ENCODE data around the gene SCAPER.

SCAPER gene

GRCh38 chr15:76384409-76384808 lies 520.7 kb downstream of the SCAPER start:
- ATAC-seq (ENCODE audit: low read depth), result no peak
- Histone ChIP-seq H3K27ac (ENCODE audit: poor library complexity, severe bottlenecking) (no peak overlapping the region), H3K36me3 (ENCODE audit: low read depth) (no peaks in the 10 kb centered on the region), H3K4me3 (ENCODE audit: severe bottlenecking) (no peak overlapping the region), H3K27me3 (ENCODE audit: insufficient read depth, poor library complexity, severe bottlenecking) (no peaks in the 10 kb centered on the region), H3K9me3 (ENCODE audit: severe bottlenecking) (no peaks in the 10 kb centered on the region), H3K4me1 (ENCODE audit: insufficient read depth, poor library complexity, severe bottlenecking) (no peaks in the 10 kb centered on the region)
- DNase-seq (ENCODE audit: low spot score), result no peak
- TF ChIP-seq CTCF (IDR thresholded peaks at IDR 0.05; ENCODE audit: poor library complexity, severe bottlenecking), result no peak

- DNase-seq (ENCODE audit: low spot score) (no peak), ATAC-seq (ENCODE audit: low read depth) (no peak)
- Histone ChIP-seq H3K27me3 (ENCODE audit: insufficient read depth, poor library complexity, severe bottlenecking) (no peaks in the 10 kb centered on the region), H3K36me3 (ENCODE audit: low read depth) (no peaks in the 10 kb centered on the region), H3K27ac (ENCODE audit: poor library complexity, severe bottlenecking) (no peak overlapping the region), H3K4me3 (ENCODE audit: severe bottlenecking) (no peak overlapping the region), H3K9me3 (ENCODE audit: severe bottlenecking) (no peaks in the 10 kb centered on the region), H3K4me1 (ENCODE audit: insufficient read depth, poor library complexity, severe bottlenecking) (no peaks in the 10 kb centered on the region)
- TF ChIP-seq CTCF (IDR thresholded peaks at IDR 0.05; ENCODE audit: poor library complexity, severe bottlenecking), result no peak
These were observed 522.0 kb downstream of the SCAPER start for GRCh38 chr15:76382987-76383728.

- Histone ChIP-seq H3K27me3 (ENCODE audit: insufficient read depth, poor library complexity, severe bottlenecking) (no peaks in the 10 kb centered on the region), H3K36me3 (ENCODE audit: low read depth) (no peaks in the 10 kb centered on the region), H3K9me3 (ENCODE audit: severe bottlenecking) (no peaks in the 10 kb centered on the region), H3K27ac (ENCODE audit: poor library complexity, severe bottlenecking) (no peak overlapping the region), H3K4me3 (ENCODE audit: severe bottlenecking) (no peak overlapping the region), H3K4me1 (ENCODE audit: insufficient read depth, poor library complexity, severe bottlenecking) (no peaks in the 10 kb centered on the region)
- ATAC-seq (ENCODE audit: low read depth) (no peak), DNase-seq (ENCODE audit: low spot score) (no peak)
- TF ChIP-seq CTCF (IDR thresholded peaks at IDR 0.05; ENCODE audit: poor library complexity, severe bottlenecking), result no peak
These were observed 523.8 kb downstream of the SCAPER start for GRCh38 chr15:76381366-76381765.

GRCh38 chr15:76380249-76380648 lies 524.9 kb downstream of the SCAPER start:
- Histone ChIP-seq H3K27me3 (ENCODE audit: insufficient read depth, poor library complexity, severe bottlenecking) (no peaks in the 10 kb centered on the region), H3K4me3 (ENCODE audit: severe bottlenecking) (no peak overlapping the region), H3K4me1 (ENCODE audit: insufficient read depth, poor library complexity, severe bottlenecking) (no peaks in the 10 kb centered on the region), H3K9me3 (ENCODE audit: severe bottlenecking) (no peaks in the 10 kb centered on the region), H3K27ac (ENCODE audit: poor library complexity, severe bottlenecking) (no peak overlapping the region), H3K36me3 (ENCODE audit: low read depth) (no peaks in the 10 kb centered on the region)
- DNase-seq (ENCODE audit: low spot score) (no peak), ATAC-seq (ENCODE audit: low read depth) (no peak)
- TF ChIP-seq CTCF (IDR thresholded peaks at IDR 0.05; ENCODE audit: poor library complexity, severe bottlenecking), result no peak

- Histone ChIP-seq H3K27ac (ENCODE audit: poor library complexity, severe bottlenecking) (no peak overlapping the region), H3K4me3 (ENCODE audit: severe bottlenecking) (no peak overlapping the region), H3K9me3 (ENCODE audit: severe bottlenecking) (no peaks in the 10 kb centered on the region), H3K27me3 (ENCODE audit: insufficient read depth, poor library complexity, severe bottlenecking) (no peaks in the 10 kb centered on the region), H3K4me1 (ENCODE audit: insufficient read depth, poor library complexity, severe bottlenecking) (no peaks in the 10 kb centered on the region), H3K36me3 (ENCODE audit: low read depth) (no peaks in the 10 kb centered on the region)
- TF ChIP-seq CTCF (IDR thresholded peaks at IDR 0.05; ENCODE audit: poor library complexity, severe bottlenecking), result no peak
- DNase-seq (ENCODE audit: low spot score) (no peak), ATAC-seq (ENCODE audit: low read depth) (no peak)
These were observed 526.4 kb downstream of the SCAPER start for GRCh38 chr15:76378691-76379090.
